GM12878 (cell line): Measurements from ENCODE around the gene MALRD1. TPM values are rescaled to one million over a fixed set of nuclear protein-coding genes. Genes with fewer than 3 reads are reported as not detected.

Source experiments
- ATAC-seq: fragments of 200-7000 bp; cut with Tn5 transposase; 3 replicates; pipeline ENCODE4 v1.9.1; 2020; ENCODE audit warnings: mild to moderate bottlenecking, moderate library complexity
- BruUV-seq: library from RNA; stranded (reverse); fragments of 400-500 nt; replicated peaks from 2 replicates; lab custom pipeline; 2021; lab: Mats Ljungman, UMichigan
- CTCF ChIA-PET: fragments of 300-600 bp; sonication (Branson Sonifier 250); formaldehyde crosslinking; extraction: SDS; loops from one replicate; lab custom pipeline; 2021; ENCODE audit warnings: inconsistent platforms; lab: Yijun Ruan, JAX
- POLR2A ChIA-PET: fragments of 350-600 bp; formaldehyde crosslinking; extraction: SDS; loops from one replicate; lab custom pipeline; 2021; ENCODE audit warnings: inconsistent platforms; lab: Charles Lee
- RAD21 ChIA-PET: fragments of 300-600 bp; sonication (Branson Sonifier 250); formaldehyde crosslinking; loops from one replicate; lab custom pipeline; 2023; ENCODE audit warnings: antibody characterized with exemption; ENCODE audit not compliant: unreplicated experiment; lab: Charles Lee
- SMC1A ChIA-PET: fragments of 300-600 bp; sonication (Branson Sonifier 250); formaldehyde crosslinking; loops from one replicate; lab custom pipeline; 2023; ENCODE audit not compliant: unreplicated experiment, uncharacterized antibody; lab: Charles Lee
- DNase-seq: peaks from one replicate; pipeline ENCODE4 v3.0.0-alpha.2; 2011; ENCODE audit warnings: low read depth, low spot score
- FAIRE-seq: peaks from 3 replicates; lab custom pipeline; 2011; peaks lifted over from hg19 to GRCh38; lab: Jason Lieb, UNC
- H2AFZ ChIP-seq: 2 replicates; pipeline ENCODE4 v1.6.0; 2011; ENCODE audit warnings: low read depth, low read length, control low read depth; ENCODE audit not compliant: control insufficient read depth
- H3K27ac ChIP-seq: 2 replicates; pipeline ENCODE4 v1.5.1; 2011; ENCODE audit warnings: control low read depth; ENCODE audit not compliant: control insufficient read depth, insufficient read depth
- H3K27me3 ChIP-seq, 2 experiments: replicated peaks in 1 of 2; 2 replicates each; pipeline versions ENCODE4 v1.6.0 to v1.6.1; 2011; ENCODE audit warnings: low read length in 1 of 2; ENCODE audit not compliant: control insufficient read depth in 2 of 2, insufficient read depth in 2 of 2
- H3K36me3 ChIP-seq, 2 experiments: 2 replicates each; pipeline ENCODE4 v1.5.1; 2011; ENCODE audit warnings: low read length in 1 of 2; ENCODE audit not compliant: control insufficient read depth in 2 of 2, insufficient read depth in 2 of 2
- H3K4me1 ChIP-seq: 2 replicates; pipeline ENCODE4 v1.6.1; 2011; ENCODE audit warnings: mild to moderate bottlenecking, low read length, moderate library complexity, mixed read lengths; ENCODE audit not compliant: control insufficient read depth, insufficient read depth
- H3K4me2 ChIP-seq: 2 replicates; pipeline ENCODE4 v1.6.0; 2011; ENCODE audit warnings: control low read depth; ENCODE audit not compliant: control insufficient read depth, insufficient read depth
- H3K4me3 ChIP-seq: fragments of 200-600 bp; sonication (generic); 2 replicates; pipeline ENCODE4 v1.5.1; 2016
- H3K79me2 ChIP-seq: 2 replicates; pipeline ENCODE4 v1.6.0; 2011; ENCODE audit warnings: low read length; ENCODE audit not compliant: control insufficient read depth, insufficient read depth
- H3K9ac ChIP-seq: 2 replicates; pipeline ENCODE4 v1.8.0; 2011; ENCODE audit warnings: low read length, control low read depth, mixed read lengths; ENCODE audit not compliant: control insufficient read depth, insufficient read depth
- H3K9me3 ChIP-seq: replicated peaks from 3 replicates; pipeline ENCODE4 v1.5.1; 2011; ENCODE audit warnings: mild to moderate bottlenecking, low read length; ENCODE audit not compliant: control insufficient read depth, insufficient read depth
- H4K20me1 ChIP-seq: 2 replicates; pipeline ENCODE4 v1.6.0; 2011; ENCODE audit not compliant: control insufficient read depth, insufficient read depth
- ATF7 ChIP-seq: fragments of 450-650 bp; IDR thresholded peaks from 2 replicates; pipeline ENCODE4 v1.6.1; 2016; ENCODE audit warnings: low read depth, mild to moderate bottlenecking
- GABPA ChIP-seq: IDR thresholded peaks from 2 replicates; pipeline ENCODE4 v1.6.1; 2014; ENCODE audit warnings: antibody characterized with exemption, low read depth, mild to moderate bottlenecking, inconsistent platforms
- MTA2 ChIP-seq: fragments of 450-650 bp; IDR thresholded peaks from 2 replicates; pipeline ENCODE4 v1.6.1; 2016; ENCODE audit warnings: low read depth, mild to moderate bottlenecking, moderate library complexity
- PML ChIP-seq: IDR thresholded peaks from 2 replicates; pipeline ENCODE4 v1.6.1; 2012; ENCODE audit warnings: low read length, inconsistent platforms
- RFX5 ChIP-seq: IDR thresholded peaks from 2 replicates; pipeline ENCODE4 v1.6.1; 2011; ENCODE audit warnings: low read depth, low read length, improper control_type of control experiment
- SIN3A ChIP-seq: IDR thresholded peaks from 2 replicates; pipeline ENCODE4 v1.6.1; 2012; ENCODE audit warnings: low read depth, low read length, improper control_type of control experiment
- SMAD5 ChIP-seq: IDR thresholded peaks from 2 replicates; pipeline ENCODE4 v1.6.1; 2016; ENCODE audit warnings: antibody characterized with exemption, low read depth
- SPI1 ChIP-seq: IDR thresholded peaks from 2 replicates; pipeline ENCODE4 v1.6.1; 2011; ENCODE audit warnings: low read depth, mild to moderate bottlenecking, low read length, moderate library complexity, borderline replicate concordance; ENCODE audit not compliant: insufficient read depth
- SUZ12 ChIP-seq: fragments of 200-600 bp; sonication (generic); IDR thresholded peaks from one replicate; pipeline ENCODE4 v1.6.1; 2018; ENCODE audit warnings: antibody characterized with exemption, mild to moderate bottlenecking; ENCODE audit not compliant: unreplicated experiment
- TCF3 ChIP-seq: IDR thresholded peaks from 2 replicates; pipeline ENCODE4 v1.6.1; 2012; ENCODE audit warnings: low read depth, mild to moderate bottlenecking, low read length, borderline replicate concordance; ENCODE audit not compliant: insufficient read depth
- ZNF217 ChIP-seq: fragments of 450-650 bp; IDR thresholded peaks from 2 replicates; pipeline ENCODE4 v1.6.1; 2017; ENCODE audit warnings: antibody characterized with exemption, mild to moderate bottlenecking
- WGBS: methylation state at CpG from one replicate; pipeline ENCODE4 v1.1.6; 2016; ENCODE audit warnings: low lambda C conversion rate; ENCODE audit not compliant: insufficient replicate concordance, insufficient coverage; ENCODE audit errors: missing lambda C conversion rate; 5-methylcytosine and 5-hydroxymethylcytosine counted together
- in situ Hi-C: fragments of 300-500 bp; cut with MboI; formaldehyde crosslinking; loops from 9 replicates; pipeline ENCODE4 v1.14.3; 2018; ENCODE audit warnings: mixed read lengths
- intact Hi-C: fragments of 100-400 bp; cut with micrococcal nuclease; formaldehyde crosslinking; loops from one replicate; pipeline ENCODE4 v1.14.2; 2022; ENCODE audit not compliant: unreplicated experiment
- polyA plus RNA-seq, 11 experiments: library from polyadenylated mRNA; depleted of rRNA in 4 of 11; unstranded in 6 of 11; stranded (reverse) in 5 of 11; fragments of >200 nt; fragmentation: Nextera tagmentation in 4 of 11; fragmentation: Illumina TruSeq in 1 of 11; extraction: Ambion mirVana in 4 of 11; extraction: Trizol in 1 of 11; gene quantifications; 1 replicate in 1 of 11; 2 replicates in 10 of 11; pipeline versions ENCODE4 v1.2.1 to v1.2.3, GENCODE V29; 2011 to 2016; ENCODE audit warnings: inconsistent platforms in 2 of 11, missing spikeins in 2 of 11, low read depth in 1 of 11
- total RNA-seq, 4 experiments: library from RNA; depleted of rRNA in 3 of 4; stranded (reverse); fragments of >200 nt in 3 of 4; fragmentation: Illumina TruSeq in 1 of 4; extraction: Trizol in 1 of 4; gene quantifications; 2 replicates each; pipeline versions ENCODE4 v1.2.1 to v1.2.3, GENCODE V29; 2013 to 2021

MALRD1 gene
- total and polyA plus RNA-seq, 10 of the 15 experiments (the other 5 are each of a cell fraction or from before 2014, with no cell fraction given) = 0.12 to 6.6 (median 0.26) TPM; not detected in 2

- FAIRE-seq (no peak), DNase-seq (no peak), ATAC-seq (no peak)
- H3K4me3 ChIP-seq = no peak overlapping the region
- no peak for TF ChIP-seq SUZ12
- no peak for TF ChIP-seq RFX5
- no peak for TF ChIP-seq SMAD5
- no peak for TF ChIP-seq ZNF217
- no peak for TF ChIP-seq ATF7
- no peak for TF ChIP-seq MTA2
- no peak for TF ChIP-seq GABPA
- no peak for TF ChIP-seq SIN3A
- TF ChIP-seq PML = no peak
- TF ChIP-seq SPI1 = no peak
- TF ChIP-seq TCF3 = no peak
- BruUV-seq = no TSS peak
- H3K27me3 ChIP-seq = no peaks in the 10 kb centered on the region
- H3K36me3 ChIP-seq = no peaks in the 10 kb centered on the region
- 6% methylated on average over 1 of the region's 1 CpG for whole genome bisulfite sequencing
- in situ Hi-C loops (no loop called here), intact Hi-C loops (no loop called here)
- H3K9ac ChIP-seq = no peak overlapping the region
- no peaks in the 10 kb centered on the region for H3K4me1 ChIP-seq
- POLR2A ChIA-PET = no interaction called here
- RAD21 ChIA-PET = no interaction called here
- CTCF ChIA-PET = no interaction called here
- no peaks in the 10 kb centered on the region for H3K9me3 ChIP-seq
- no peak overlapping the region for H2AFZ ChIP-seq
- no peaks in the 10 kb centered on the region for H3K79me2 ChIP-seq
- no peaks in the 10 kb centered on the region for H4K20me1 ChIP-seq
- SMC1A ChIA-PET = interaction anchor here (1.5 kb wide), 1 partner anchor 11 kb away, joined by 4 read pairs; no protein-coding TSS in a partner anchor
- no peak overlapping the region for H3K27ac ChIP-seq
- H3K4me2 ChIP-seq = no peak overlapping the region
Measured at GRCh38 chr10:19468413-19468812, 419.8 kb downstream of the MALRD1 start.
